HUDEP-2 (cell line): ENCODE measurements around the gene DENND10.
A peak's percentile ranks its signal among the peaks of the same experiment; 100 is the strongest.
"Not testable (repeated sequence)": the region's sequence is repeated elsewhere in the genome, so short reads cannot be mapped to it uniquely, and the experiment has no call there.

Experiments used
- DNase-seq, 76 experiments: peaks; one replicate each; lab custom pipeline; 2025; ENCODE audit not compliant: unreplicated experiment in 76 of 76; lab: John Stamatoyannopoulos, UW

The DENND10 gene

GRCh38 chr10:119129721-119130120 lies 25.8 kb downstream of the DENND10 start:
- no peak for DNase-seq

- peak in 4 of 76 experiments; percentile 4 to 17 (median 14) for DNase-seq
These were observed 27.8 kb downstream of the DENND10 start for GRCh38 chr10:119131512-119132240.

GRCh38 chr10:119132521-119133345 lies 28.8 kb downstream of the DENND10 start:
- DNase-seq: no peak

GRCh38 chr10:119133949-119134348 lies 30.0 kb downstream of the DENND10 start:
- DNase-seq: no peak

GRCh38 chr10:119135513-119135881 lies 31.6 kb downstream of the DENND10 start:
- DNase-seq: no peak

GRCh38 chr10:119136084-119136483 lies 32.2 kb downstream of the DENND10 start:
- no peak for DNase-seq

GRCh38 chr10:119137878-119138277 lies 34.0 kb downstream of the DENND10 start:
- not testable (repeated sequence) for DNase-seq

- no peak for DNase-seq
These were observed 34.7 kb downstream of the DENND10 start for GRCh38 chr10:119138346-119139306.

- DNase-seq: peak in 38 of 76 experiments; percentile 4 to 45 (median 17)
These were observed 35.7 kb downstream of the DENND10 start for GRCh38 chr10:119139464-119140067.

GRCh38 chr10:119140603-119141245 lies 36.8 kb downstream of the DENND10 start:
- no peak for DNase-seq

- no peak for DNase-seq
These were observed 39.7 kb downstream of the DENND10 start for GRCh38 chr10:119143657-119144056.

GRCh38 chr10:119149157-119149556 lies 45.2 kb downstream of the DENND10 start:
- DNase-seq: no peak

- DNase-seq: peak in 6 of 76 experiments; percentile 7 to 28 (median 12)
These were observed 45.8 kb downstream of the DENND10 start for GRCh38 chr10:119149729-119150128.

- DNase-seq: not testable (repeated sequence)
These were observed 47.7 kb downstream of the DENND10 start for GRCh38 chr10:119151601-119152000.

GRCh38 chr10:119153041-119153440 lies 49.1 kb downstream of the DENND10 start:
- DNase-seq: no peak

- DNase-seq: no peak
These were observed 49.7 kb downstream of the DENND10 start for GRCh38 chr10:119153661-119154060.

GRCh38 chr10:119159332-119159731 lies 55.4 kb downstream of the DENND10 start:
- no peak for DNase-seq

- peak in 1 of 76 experiments; percentile 8 for DNase-seq
These were observed 58.0 kb downstream of the DENND10 start for GRCh38 chr10:119161680-119162451.

- DNase-seq: no peak
These were observed 58.7 kb downstream of the DENND10 start for GRCh38 chr10:119162452-119163092.
